ENCODE data around the gene CCDC27. TPM values are rescaled to one million over a fixed set of nuclear protein-coding genes. Genes with fewer than 3 reads are reported as not detected.

Gene CCDC27
- total RNA-seq, 1 experiment from 2014 or later: 0.13 TPM

DNA sequence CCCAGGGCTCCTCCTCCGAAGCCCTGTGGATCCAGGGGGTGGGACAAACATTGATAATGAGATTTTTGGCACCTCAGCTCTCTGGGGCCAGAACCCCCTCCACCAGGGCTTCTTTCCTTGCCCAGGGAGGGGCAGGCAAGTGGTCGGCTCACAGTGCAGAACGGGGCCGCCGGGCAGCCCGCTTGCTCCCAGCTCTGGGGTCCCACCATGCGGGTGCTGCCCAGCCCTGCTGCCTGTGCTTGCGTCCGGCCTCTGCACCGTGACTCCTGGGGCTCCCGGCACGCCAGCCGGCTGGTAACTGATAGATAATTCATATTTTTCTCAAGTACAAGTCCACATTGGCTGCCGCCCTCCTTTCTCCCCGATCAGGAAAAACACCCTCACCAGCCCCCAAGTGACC is 42.0 kb upstream of the CCDC27 start:
- ATAC-seq: no peak
- H3K4me3 Mint-ChIP-seq: no peak overlapping the region
- H3K9me3 Mint-ChIP-seq: no peaks in the 10 kb centered on the region
- TF ChIP-seq, protein P1, sequence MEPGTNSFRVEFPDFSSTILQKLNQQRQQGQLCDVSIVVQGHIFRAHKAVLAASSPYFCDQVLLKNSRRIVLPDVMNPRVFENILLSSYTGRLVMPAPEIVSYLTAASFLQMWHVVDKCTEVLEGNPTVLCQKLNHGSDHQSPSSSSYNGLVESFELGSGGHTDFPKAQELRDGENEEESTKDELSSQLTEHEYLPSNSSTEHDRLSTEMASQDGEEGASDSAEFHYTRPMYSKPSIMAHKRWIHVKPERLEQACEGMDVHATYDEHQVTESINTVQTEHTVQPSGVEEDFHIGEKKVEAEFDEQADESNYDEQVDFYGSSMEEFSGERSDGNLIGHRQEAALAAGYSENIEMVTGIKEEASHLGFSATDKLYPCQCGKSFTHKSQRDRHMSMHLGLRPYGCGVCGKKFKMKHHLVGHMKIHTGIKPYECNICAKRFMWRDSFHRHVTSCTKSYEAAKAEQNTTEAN (CRISPR knock-in tag; IDR thresholded peaks at IDR 0.05): no peak
- TF ChIP-seq MYBL2 (CRISPR knock-in tag; IDR thresholded peaks at IDR 0.05) (no peak), CBFB (CRISPR knock-in tag; IDR thresholded peaks at IDR 0.05; ENCODE audit: low read depth) (no peak), STAT6 (CRISPR knock-in tag; conservative IDR thresholded peaks at IDR 0.05; ENCODE audit: low read depth) (no peak), SMAD3 (CRISPR knock-in tag; IDR thresholded peaks at IDR 0.05; ENCODE audit: borderline replicate concordance) (no peak), AR (CRISPR knock-in tag; IDR thresholded peaks at IDR 0.05) (no peak), SOX15 (CRISPR knock-in tag; IDR thresholded peaks at IDR 0.05) (no peak), CREM (CRISPR knock-in tag; IDR thresholded peaks at IDR 0.05) (no peak)
- ChIA-PET CTCF (interaction anchor here (2.0 to 3.5 kb wide), 3 partner anchors 14 to 17 kb away, joined by 7 to 30 read pairs (median 9); no protein-coding TSS in a partner anchor), POLR2A (no interaction called here)
- DNase-seq (ENCODE audit: low spot score): no peak
- H3K4me1 Mint-ChIP-seq: peaks cover 15% of the 10 kb centered on the region
- H3K27me3 Mint-ChIP-seq (ENCODE audit: low read depth): peaks cover 4% of the 10 kb centered on the region
- H3K27ac Mint-ChIP-seq: no peak overlapping the region
- H3K36me3 Mint-ChIP-seq: no peaks in the 10 kb centered on the region

DNA sequence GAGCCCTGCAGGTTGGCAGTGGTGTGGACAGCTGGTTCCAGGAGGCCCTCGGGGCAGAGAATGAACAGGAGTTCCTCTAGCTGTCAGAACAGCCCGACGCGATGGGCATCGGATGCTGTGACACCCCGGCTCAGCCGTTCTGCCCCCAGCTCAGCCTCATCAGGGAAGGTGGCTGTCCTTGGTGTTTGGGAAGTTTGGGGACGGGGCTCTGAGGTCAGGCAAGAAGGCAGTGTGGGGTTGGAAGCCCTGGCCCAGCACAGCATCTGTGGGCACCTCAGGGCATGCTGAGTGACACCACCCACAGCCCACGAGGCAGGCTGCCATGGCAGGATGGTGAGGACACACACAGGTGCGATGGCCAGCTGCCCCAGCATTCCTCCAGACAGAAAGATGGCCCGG is 40.9 kb upstream of the CCDC27 start:
- ATAC-seq (no peak), DNase-seq (ENCODE audit: low spot score) (no peak)
- peaks cover 4% of the 10 kb centered on the region for H3K27me3 Mint-ChIP-seq (ENCODE audit: low read depth)
- ChIA-PET CTCF (interaction anchor here (1.1 to 2.1 kb wide), 3 partner anchors 13 to 16 kb away, joined by 7 to 19 read pairs (median 8); no protein-coding TSS in a partner anchor), POLR2A (no interaction called here)
- no peaks in the 10 kb centered on the region for H3K9me3 Mint-ChIP-seq
- H3K36me3 Mint-ChIP-seq: no peaks in the 10 kb centered on the region
- H3K27ac Mint-ChIP-seq: no peak overlapping the region
- H3K4me3 Mint-ChIP-seq: no peak overlapping the region
- H3K4me1 Mint-ChIP-seq: peaks cover 15% of the 10 kb centered on the region
- TF ChIP-seq, protein P2, sequence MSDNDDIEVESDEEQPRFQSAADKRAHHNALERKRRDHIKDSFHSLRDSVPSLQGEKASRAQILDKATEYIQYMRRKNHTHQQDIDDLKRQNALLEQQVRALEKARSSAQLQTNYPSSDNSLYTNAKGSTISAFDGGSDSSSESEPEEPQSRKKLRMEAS (CRISPR knock-in tag; IDR thresholded peaks at IDR 0.05): no peak
- TF ChIP-seq SP1 (CRISPR knock-in tag; conservative IDR thresholded peaks at IDR 0.05): no peak
- TF ChIP-seq ELF4 (CRISPR knock-in tag; IDR thresholded peaks at IDR 0.05; ENCODE audit: low read depth): no peak
- no peak for TF ChIP-seq USF1 (CRISPR knock-in tag; IDR thresholded peaks at IDR 0.05)
- TF ChIP-seq ZNF317 (CRISPR knock-in tag; IDR thresholded peaks at IDR 0.05; ENCODE audit: borderline replicate concordance, low read depth): no peak
- no peak for TF ChIP-seq NFATC4 (CRISPR knock-in tag; IDR thresholded peaks at IDR 0.05)
- TF ChIP-seq, protein P3, sequence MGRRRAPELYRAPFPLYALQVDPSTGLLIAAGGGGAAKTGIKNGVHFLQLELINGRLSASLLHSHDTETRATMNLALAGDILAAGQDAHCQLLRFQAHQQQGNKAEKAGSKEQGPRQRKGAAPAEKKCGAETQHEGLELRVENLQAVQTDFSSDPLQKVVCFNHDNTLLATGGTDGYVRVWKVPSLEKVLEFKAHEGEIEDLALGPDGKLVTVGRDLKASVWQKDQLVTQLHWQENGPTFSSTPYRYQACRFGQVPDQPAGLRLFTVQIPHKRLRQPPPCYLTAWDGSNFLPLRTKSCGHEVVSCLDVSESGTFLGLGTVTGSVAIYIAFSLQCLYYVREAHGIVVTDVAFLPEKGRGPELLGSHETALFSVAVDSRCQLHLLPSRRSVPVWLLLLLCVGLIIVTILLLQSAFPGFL (CRISPR knock-in tag; IDR thresholded peaks at IDR 0.05; ENCODE audit: borderline replicate concordance): no peak
- TF ChIP-seq RORB (CRISPR knock-in tag; IDR thresholded peaks at IDR 0.05): no peak
- TF ChIP-seq ZNF232 (CRISPR knock-in tag; IDR thresholded peaks at IDR 0.05): no peak
- TF ChIP-seq FOXJ3 (CRISPR knock-in tag; IDR thresholded peaks at IDR 0.05; ENCODE audit: borderline replicate concordance): no peak
- no peak for TF ChIP-seq ZNF532 (CRISPR knock-in tag; IDR thresholded peaks at IDR 0.05; ENCODE audit: borderline replicate concordance)
- TF ChIP-seq JAZF1 (CRISPR knock-in tag; IDR thresholded peaks at IDR 0.05): no peak
